ENCODE data around the gene TEPSIN.

DNA sequence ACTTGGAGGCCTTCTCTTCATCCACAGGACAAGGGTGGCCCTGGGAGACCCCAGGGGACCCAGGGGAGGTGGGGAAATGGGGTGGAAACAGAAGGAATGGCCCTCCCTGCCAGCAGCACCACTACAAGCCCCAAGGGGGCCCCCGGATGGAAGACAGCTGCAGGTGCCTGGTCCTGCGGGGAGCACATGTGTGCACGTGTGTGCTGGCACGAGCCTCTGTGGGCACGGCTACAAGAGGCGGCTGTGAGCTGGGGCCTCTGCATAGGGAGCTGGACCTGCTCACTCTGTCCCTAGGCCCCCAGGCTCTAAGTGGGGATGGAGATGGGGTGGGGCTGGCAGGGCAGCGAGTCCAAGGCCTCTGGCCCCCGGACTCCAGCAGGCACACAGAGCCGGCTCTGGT lies 59.6 kb downstream of the TEPSIN start:
- TF ChIP-seq TAF1 (IDR thresholded peaks at IDR 0.05; ENCODE audit: low read depth) (no peak), EZH2 (IDR thresholded peaks at IDR 0.05; ENCODE audit: borderline replicate concordance, insufficient read depth, low read length, poor library complexity, severe bottlenecking) (no peak), MXI1 (conservative IDR thresholded peaks at IDR 0.05; ENCODE audit: poor library complexity, severe bottlenecking) (no peak), POLR2AphosphoS5 (IDR thresholded peaks at IDR 0.05) (no peak), RAD21 (conservative IDR thresholded peaks at IDR 0.05) (no peak), EP300 (conservative IDR thresholded peaks at IDR 0.05; ENCODE audit: poor library complexity, severe bottlenecking) (no peak), SMC3 (conservative IDR thresholded peaks at IDR 0.05; ENCODE audit: poor library complexity) (no peak)
- TF ChIP-seq, protein P1, sequence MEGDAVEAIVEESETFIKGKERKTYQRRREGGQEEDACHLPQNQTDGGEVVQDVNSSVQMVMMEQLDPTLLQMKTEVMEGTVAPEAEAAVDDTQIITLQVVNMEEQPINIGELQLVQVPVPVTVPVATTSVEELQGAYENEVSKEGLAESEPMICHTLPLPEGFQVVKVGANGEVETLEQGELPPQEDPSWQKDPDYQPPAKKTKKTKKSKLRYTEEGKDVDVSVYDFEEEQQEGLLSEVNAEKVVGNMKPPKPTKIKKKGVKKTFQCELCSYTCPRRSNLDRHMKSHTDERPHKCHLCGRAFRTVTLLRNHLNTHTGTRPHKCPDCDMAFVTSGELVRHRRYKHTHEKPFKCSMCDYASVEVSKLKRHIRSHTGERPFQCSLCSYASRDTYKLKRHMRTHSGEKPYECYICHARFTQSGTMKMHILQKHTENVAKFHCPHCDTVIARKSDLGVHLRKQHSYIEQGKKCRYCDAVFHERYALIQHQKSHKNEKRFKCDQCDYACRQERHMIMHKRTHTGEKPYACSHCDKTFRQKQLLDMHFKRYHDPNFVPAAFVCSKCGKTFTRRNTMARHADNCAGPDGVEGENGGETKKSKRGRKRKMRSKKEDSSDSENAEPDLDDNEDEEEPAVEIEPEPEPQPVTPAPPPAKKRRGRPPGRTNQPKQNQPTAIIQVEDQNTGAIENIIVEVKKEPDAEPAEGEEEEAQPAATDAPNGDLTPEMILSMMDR (IDR thresholded peaks at IDR 0.05; ENCODE audit: poor library complexity, severe bottlenecking), result no peak
- TF ChIP-seq, protein P2, sequence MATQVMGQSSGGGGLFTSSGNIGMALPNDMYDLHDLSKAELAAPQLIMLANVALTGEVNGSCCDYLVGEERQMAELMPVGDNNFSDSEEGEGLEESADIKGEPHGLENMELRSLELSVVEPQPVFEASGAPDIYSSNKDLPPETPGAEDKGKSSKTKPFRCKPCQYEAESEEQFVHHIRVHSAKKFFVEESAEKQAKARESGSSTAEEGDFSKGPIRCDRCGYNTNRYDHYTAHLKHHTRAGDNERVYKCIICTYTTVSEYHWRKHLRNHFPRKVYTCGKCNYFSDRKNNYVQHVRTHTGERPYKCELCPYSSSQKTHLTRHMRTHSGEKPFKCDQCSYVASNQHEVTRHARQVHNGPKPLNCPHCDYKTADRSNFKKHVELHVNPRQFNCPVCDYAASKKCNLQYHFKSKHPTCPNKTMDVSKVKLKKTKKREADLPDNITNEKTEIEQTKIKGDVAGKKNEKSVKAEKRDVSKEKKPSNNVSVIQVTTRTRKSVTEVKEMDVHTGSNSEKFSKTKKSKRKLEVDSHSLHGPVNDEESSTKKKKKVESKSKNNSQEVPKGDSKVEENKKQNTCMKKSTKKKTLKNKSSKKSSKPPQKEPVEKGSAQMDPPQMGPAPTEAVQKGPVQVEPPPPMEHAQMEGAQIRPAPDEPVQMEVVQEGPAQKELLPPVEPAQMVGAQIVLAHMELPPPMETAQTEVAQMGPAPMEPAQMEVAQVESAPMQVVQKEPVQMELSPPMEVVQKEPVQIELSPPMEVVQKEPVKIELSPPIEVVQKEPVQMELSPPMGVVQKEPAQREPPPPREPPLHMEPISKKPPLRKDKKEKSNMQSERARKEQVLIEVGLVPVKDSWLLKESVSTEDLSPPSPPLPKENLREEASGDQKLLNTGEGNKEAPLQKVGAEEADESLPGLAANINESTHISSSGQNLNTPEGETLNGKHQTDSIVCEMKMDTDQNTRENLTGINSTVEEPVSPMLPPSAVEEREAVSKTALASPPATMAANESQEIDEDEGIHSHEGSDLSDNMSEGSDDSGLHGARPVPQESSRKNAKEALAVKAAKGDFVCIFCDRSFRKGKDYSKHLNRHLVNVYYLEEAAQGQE (IDR thresholded peaks at IDR 0.05; ENCODE audit: borderline replicate concordance), result no peak
